CD4-positive, alpha-beta T cell treated with Interleukin-10 for 1 hour (primary cell): Measurements from ENCODE around the gene CAMK2B.

Experiments
- DNase-seq: peaks from one replicate; pipeline ENCODE4 v3.0.0-alpha.2; 2020

Gene CAMK2B

GRCh38 chr7:44285561-44285960, 39.8 kb downstream of the CAMK2B start:
- no peak for DNase-seq

- DNase-seq, result no peak
Measured at GRCh38 chr7:44284881-44285541, 40.4 kb downstream of the CAMK2B start.

- no peak for DNase-seq
Measured at GRCh38 chr7:44284216-44284615, 41.2 kb downstream of the CAMK2B start.

- DNase-seq, result no peak
Measured at GRCh38 chr7:44283381-44284211, 41.8 kb downstream of the CAMK2B start.

- DNase-seq, result no peak
Measured at GRCh38 chr7:44282601-44283171, 42.7 kb downstream of the CAMK2B start.

- DNase-seq, result no peak
Measured at GRCh38 chr7:44281811-44282600, 43.4 kb downstream of the CAMK2B start.

GRCh38 chr7:44280993-44281721, 44.2 kb downstream of the CAMK2B start:
- DNase-seq, result no peak

- DNase-seq, result no peak
Measured at GRCh38 chr7:44280636-44280992, 44.8 kb downstream of the CAMK2B start.

GRCh38 chr7:44279731-44280505, 45.5 kb downstream of the CAMK2B start:
- DNase-seq, result no peak

GRCh38 chr7:44279286-44279685, 46.1 kb downstream of the CAMK2B start:
- DNase-seq, result no peak

- DNase-seq, result no peak
Measured at GRCh38 chr7:44278451-44279161, 46.8 kb downstream of the CAMK2B start.

- DNase-seq, result no peak
Measured at GRCh38 chr7:44277851-44278250, 47.5 kb downstream of the CAMK2B start.

- no peak for DNase-seq
Measured at GRCh38 chr7:44277391-44277790, 48.0 kb downstream of the CAMK2B start.

GRCh38 chr7:44276571-44277221, 48.7 kb downstream of the CAMK2B start:
- no peak for DNase-seq

- DNase-seq, result no peak
Measured at GRCh38 chr7:44275957-44276570, 49.3 kb downstream of the CAMK2B start.

- no peak for DNase-seq
Measured at GRCh38 chr7:44275146-44275545, 50.2 kb downstream of the CAMK2B start.

GRCh38 chr7:44274623-44274975, 50.8 kb downstream of the CAMK2B start:
- DNase-seq, result no peak

- no peak for DNase-seq
Measured at GRCh38 chr7:44273681-44274622, 51.4 kb downstream of the CAMK2B start.

GRCh38 chr7:44272981-44273380, 52.4 kb downstream of the CAMK2B start:
- DNase-seq, result no peak
